PC-9 (cell line): ENCODE results near the gene CPNE7. TPM values are rescaled to one million over a fixed set of nuclear protein-coding genes. Genes with fewer than 3 reads are reported as not detected.

Experiments used
- BruUV-seq: library from RNA; stranded (reverse); fragments of 400-500 nt; replicated peaks from 2 replicates; lab custom pipeline; 2021; lab: Mats Ljungman, UMichigan
- CTCF ChIA-PET: fragments of 300-600 bp; sonication (Branson Sonifier 250); formaldehyde crosslinking; loops from one replicate; lab custom pipeline; 2022; ENCODE audit warnings: antibody characterized with exemption; lab: Charles Lee
- POLR2A ChIA-PET: fragments of 300-600 bp; sonication (Branson Sonifier 250); formaldehyde crosslinking; loops from one replicate; lab custom pipeline; 2022; ENCODE audit warnings: antibody characterized with exemption; ENCODE audit not compliant: unreplicated experiment; lab: Charles Lee
- DNase-seq, 2 experiments: peaks; one replicate each; pipeline versions ENCODE4 v3.0.0 to v3.0.0-alpha.2; 2015 to 2022; ENCODE audit warnings: mixed read lengths in 1 of 2
- H2AFZ ChIP-seq: fragments of 200-600 bp; sonication (generic); 2 replicates; pipeline ENCODE4 v1.8.1; 2017; ENCODE audit warnings: antibody characterized with exemption
- H3F3A ChIP-seq: fragments of 200-600 bp; sonication (generic); 2 replicates; pipeline ENCODE4 v1.8.1; 2017; ENCODE audit warnings: antibody characterized with exemption, mild to moderate bottlenecking, low read depth; ENCODE audit not compliant: insufficient read depth
- H3K27ac ChIP-seq: fragments of 200-600 bp; sonication (generic); 2 replicates; pipeline ENCODE4 v1.6.1; 2016; ENCODE audit warnings: mixed run types
- H3K27me3 ChIP-seq: fragments of 200-600 bp; sonication (generic); 2 replicates; pipeline ENCODE4 v1.6.1; 2016; ENCODE audit warnings: low read depth, mixed run types; ENCODE audit not compliant: insufficient read depth
- H3K36me3 ChIP-seq: fragments of 200-600 bp; sonication (generic); 2 replicates; pipeline ENCODE4 v1.6.1; 2016; ENCODE audit warnings: low read depth, mixed run types
- H3K4me1 ChIP-seq: fragments of 200-600 bp; sonication (generic); replicated peaks from 2 replicates; pipeline ENCODE4 v1.6.1; 2016; ENCODE audit warnings: mixed run types; ENCODE audit not compliant: insufficient read depth
- H3K4me2 ChIP-seq: fragments of 200-600 bp; sonication (generic); 2 replicates; pipeline ENCODE4 v1.6.1; 2017; ENCODE audit warnings: mixed run types
- H3K4me3 ChIP-seq: fragments of 200-600 bp; sonication (generic); 2 replicates; pipeline ENCODE4 v1.6.1; 2016; ENCODE audit warnings: mixed run types
- H3K79me2 ChIP-seq: fragments of 200-600 bp; sonication (generic); 2 replicates; pipeline ENCODE4 v1.6.1; 2017; ENCODE audit warnings: low read depth, mixed run types
- H3K9me2 ChIP-seq: fragments of 200-600 bp; sonication (generic); 2 replicates; pipeline ENCODE4 v1.8.1; 2017; ENCODE audit warnings: mild to moderate bottlenecking; ENCODE audit not compliant: insufficient read depth
- H3K9me3 ChIP-seq: fragments of 200-600 bp; sonication (generic); 2 replicates; pipeline ENCODE4 v1.8.1; 2016; ENCODE audit warnings: low read depth; ENCODE audit not compliant: insufficient read depth
- H4K20me1 ChIP-seq: fragments of 200-600 bp; sonication (generic); 2 replicates; pipeline ENCODE4 v1.8.1; 2017; ENCODE audit not compliant: insufficient read depth
- EZH2 ChIP-seq: fragments of 200-600 bp; sonication (generic); IDR thresholded peaks from 2 replicates; pipeline ENCODE4 v1.8.0; 2017; ENCODE audit warnings: antibody characterized with exemption, low read depth
- intact Hi-C: fragments of 100-400 bp; cut with micrococcal nuclease; formaldehyde crosslinking; loops from one replicate; pipeline ENCODE4 v1.10.0; 2022; ENCODE audit not compliant: unreplicated experiment
- total RNA-seq: library from RNA; stranded (reverse); gene quantifications from 2 replicates; pipeline ENCODE4 v1.2.3, GENCODE V29; 2021
- TF ChIP-seq, protein P1 (sequence below): fragments of 200-600 bp; sonication (generic); conservative IDR thresholded peaks from 2 replicates; pipeline ENCODE4 v1.6.1; 2017; ENCODE audit warnings: mixed run types, antibody characterized with exemption, mild to moderate bottlenecking, moderate library complexity

Gene CPNE7
- total RNA-seq, 1 experiment from 2014 or later, result 19.5 TPM

DNA sequence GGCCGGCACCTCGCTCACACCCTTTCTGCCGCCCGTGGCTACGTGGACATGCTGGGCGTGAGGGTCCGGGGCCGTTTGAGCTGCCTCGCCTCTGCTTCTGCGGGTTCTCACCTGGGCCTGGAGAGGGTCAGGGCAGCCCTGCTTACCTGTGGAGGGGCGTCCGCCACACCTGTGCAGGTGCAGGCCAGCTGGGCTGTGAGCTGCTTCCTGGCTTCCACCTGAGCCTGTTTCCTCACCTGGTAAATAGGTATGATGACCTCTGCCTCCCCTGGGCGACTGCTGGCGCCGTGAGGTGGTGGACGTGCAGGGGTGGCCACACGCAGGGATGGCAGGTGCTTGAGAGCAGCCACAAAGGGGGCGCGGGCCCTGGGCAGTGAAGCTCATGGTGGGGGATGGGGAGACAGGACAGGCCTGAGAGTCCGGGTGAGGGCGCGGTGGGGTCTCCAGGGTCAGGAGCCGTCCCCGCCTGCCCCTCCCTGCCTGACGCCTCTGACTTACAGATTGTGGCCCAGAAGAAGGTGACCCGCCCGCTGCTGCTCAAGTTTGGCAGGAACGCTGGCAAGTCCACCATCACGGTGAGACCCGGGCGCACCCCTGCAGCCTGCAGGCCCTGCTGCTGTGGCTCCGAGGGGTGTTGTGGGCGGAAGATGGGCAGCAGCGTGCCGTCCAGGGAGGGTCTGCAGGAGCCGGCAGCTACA, 7.8 kb downstream of the CPNE7 start:
- no peak overlapping the region for H3K4me3 ChIP-seq
- H3K4me1 ChIP-seq, result peaks cover 22% of the 10 kb centered on the region
- POLR2A ChIA-PET, result interaction anchor here (0.7 kb wide), 1 partner anchor 9 kb away, joined by 4 read pairs; no protein-coding TSS in a partner anchor
- H3K9me2 ChIP-seq, result no peaks in the 10 kb centered on the region
- H3K27ac ChIP-seq, result no peak overlapping the region
- DNase-seq, result no peak
- CTCF ChIA-PET, result no interaction called here
- intact Hi-C loops, result no loop called here
- H4K20me1 ChIP-seq, result no peaks in the 10 kb centered on the region
- no peaks in the 10 kb centered on the region for H3K79me2 ChIP-seq
- no peak overlapping the region for H3K4me2 ChIP-seq
- H2AFZ ChIP-seq, result no peak overlapping the region
- peaks cover 34% of the 10 kb centered on the region for H3F3A ChIP-seq
- no peaks in the 10 kb centered on the region for H3K9me3 ChIP-seq
- H3K36me3 ChIP-seq, result peaks cover 6% of the 10 kb centered on the region
- no peaks in the 10 kb centered on the region for H3K27me3 ChIP-seq
- no TSS peak for BruUV-seq
- TF ChIP-seq, protein P1, sequence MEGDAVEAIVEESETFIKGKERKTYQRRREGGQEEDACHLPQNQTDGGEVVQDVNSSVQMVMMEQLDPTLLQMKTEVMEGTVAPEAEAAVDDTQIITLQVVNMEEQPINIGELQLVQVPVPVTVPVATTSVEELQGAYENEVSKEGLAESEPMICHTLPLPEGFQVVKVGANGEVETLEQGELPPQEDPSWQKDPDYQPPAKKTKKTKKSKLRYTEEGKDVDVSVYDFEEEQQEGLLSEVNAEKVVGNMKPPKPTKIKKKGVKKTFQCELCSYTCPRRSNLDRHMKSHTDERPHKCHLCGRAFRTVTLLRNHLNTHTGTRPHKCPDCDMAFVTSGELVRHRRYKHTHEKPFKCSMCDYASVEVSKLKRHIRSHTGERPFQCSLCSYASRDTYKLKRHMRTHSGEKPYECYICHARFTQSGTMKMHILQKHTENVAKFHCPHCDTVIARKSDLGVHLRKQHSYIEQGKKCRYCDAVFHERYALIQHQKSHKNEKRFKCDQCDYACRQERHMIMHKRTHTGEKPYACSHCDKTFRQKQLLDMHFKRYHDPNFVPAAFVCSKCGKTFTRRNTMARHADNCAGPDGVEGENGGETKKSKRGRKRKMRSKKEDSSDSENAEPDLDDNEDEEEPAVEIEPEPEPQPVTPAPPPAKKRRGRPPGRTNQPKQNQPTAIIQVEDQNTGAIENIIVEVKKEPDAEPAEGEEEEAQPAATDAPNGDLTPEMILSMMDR, result no peak
- TF ChIP-seq EZH2, result no peak

DNA sequence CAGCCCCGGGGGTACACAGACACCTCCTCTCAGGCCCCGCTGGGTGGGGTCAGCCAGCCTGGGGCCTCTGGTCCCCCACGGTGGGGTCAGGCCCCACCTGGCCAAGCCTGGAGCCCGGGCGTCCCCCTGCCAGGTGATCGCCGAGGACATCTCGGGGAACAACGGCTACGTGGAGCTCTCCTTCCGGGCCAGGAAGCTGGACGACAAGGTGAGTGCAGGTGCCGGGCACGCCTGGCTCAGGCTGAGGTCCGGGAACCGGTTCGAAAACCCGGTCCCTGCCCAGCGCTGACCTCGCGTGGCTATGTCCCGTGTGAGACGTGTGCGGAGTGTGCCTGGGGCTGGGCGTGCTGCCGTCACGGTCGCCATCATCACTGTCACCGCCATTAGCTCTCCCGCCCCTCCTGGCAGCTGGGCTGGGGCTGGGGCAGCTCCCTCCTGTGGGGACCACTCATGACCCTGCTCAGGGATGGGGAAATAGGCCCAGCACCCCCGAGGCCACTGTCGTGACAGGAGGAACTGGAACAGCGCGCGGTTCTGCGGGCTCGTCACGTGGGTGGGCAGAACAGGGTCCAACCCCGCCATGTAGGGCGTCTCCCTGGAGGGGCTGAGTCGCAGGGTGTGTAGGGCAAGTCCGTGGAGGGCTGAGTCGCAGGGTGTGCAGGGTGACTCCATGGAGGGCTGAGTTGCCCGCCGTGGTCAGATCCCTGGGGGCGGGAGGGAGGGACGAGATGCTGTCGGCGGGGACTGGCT, 8.5 kb downstream of the CPNE7 start:
- Histone ChIP-seq H3F3A (peaks cover 29% of the 10 kb centered on the region), H3K4me3 (no peak overlapping the region), H2AFZ (no peak overlapping the region), H3K27ac (no peak overlapping the region), H3K79me2 (no peaks in the 10 kb centered on the region), H3K9me2 (no peaks in the 10 kb centered on the region), H3K36me3 (peaks cover 4% of the 10 kb centered on the region), H4K20me1 (no peaks in the 10 kb centered on the region), H3K9me3 (no peaks in the 10 kb centered on the region), H3K4me2 (no peak overlapping the region), H3K4me1 (peaks cover 22% of the 10 kb centered on the region), H3K27me3 (no peaks in the 10 kb centered on the region)
- no TSS peak for BruUV-seq
- CTCF ChIA-PET, result no interaction called here
- POLR2A ChIA-PET, result no interaction called here
- intact Hi-C loops, result no loop called here
- TF ChIP-seq, protein P1, result no peak
- TF ChIP-seq EZH2, result no peak
- DNase-seq, result no peak

DNA sequence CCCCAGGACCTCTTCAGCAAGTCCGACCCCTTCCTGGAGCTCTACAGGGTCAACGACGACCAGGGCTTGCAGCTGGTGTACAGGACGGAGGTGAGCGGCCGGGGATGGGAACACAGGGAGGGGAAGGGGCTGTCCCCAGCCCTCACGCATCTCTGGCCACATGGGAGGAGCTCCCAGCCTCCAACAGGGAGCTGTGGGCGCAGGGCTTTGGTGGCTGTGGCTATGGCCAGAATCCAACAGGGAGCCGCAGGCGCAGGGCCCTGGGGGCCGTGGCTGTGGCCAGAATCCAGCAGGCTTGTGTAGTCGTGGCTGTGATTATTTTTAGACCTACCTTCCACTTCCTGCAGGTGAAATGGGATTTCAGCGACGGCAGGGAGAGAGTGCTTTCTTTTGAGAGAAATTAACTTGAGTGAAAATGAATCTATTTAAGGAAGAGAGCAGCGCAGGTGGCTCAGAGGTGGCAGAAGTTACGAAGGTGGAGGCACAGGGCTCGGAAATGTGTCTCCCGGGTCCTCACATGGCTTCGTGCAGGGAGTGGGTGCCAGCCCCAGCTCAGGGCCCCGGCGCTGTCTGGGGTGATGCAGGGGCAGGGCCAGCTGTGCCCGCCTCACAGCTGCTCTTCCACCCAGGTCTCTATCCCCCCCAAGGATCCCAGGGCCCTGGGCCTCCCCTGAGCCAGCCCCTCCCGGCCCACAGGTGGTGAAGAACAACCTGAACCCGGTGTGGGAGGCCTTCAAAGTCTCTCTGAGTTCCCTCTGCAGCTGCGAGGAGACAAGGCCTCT, 9.4 kb downstream of the CPNE7 start:
- Histone ChIP-seq H3K4me3 (no peak overlapping the region), H3K27me3 (no peaks in the 10 kb centered on the region), H4K20me1 (no peaks in the 10 kb centered on the region), H3K9me2 (no peaks in the 10 kb centered on the region), H3F3A (peaks cover 26% of the 10 kb centered on the region), H3K79me2 (no peaks in the 10 kb centered on the region), H2AFZ (no peak overlapping the region), H3K27ac (no peak overlapping the region), H3K4me1 (peaks cover 22% of the 10 kb centered on the region), H3K36me3 (no peaks in the 10 kb centered on the region; the same call in 1 of the 2 replicates), H3K4me2 (no peak overlapping the region), H3K9me3 (no peaks in the 10 kb centered on the region)
- DNase-seq, result no peak
- no TSS peak for BruUV-seq
- ChIA-PET POLR2A (no interaction called here), CTCF (no interaction called here)
- TF ChIP-seq EZH2, result no peak
- intact Hi-C loops, result no loop called here
